Measurements from ENCODE around the gene KLHL36.

The KLHL36 gene

GRCh38 chr16:84647828-84648594 lies at the start of gene KLHL36:
Gene KLHL36, plus strand, starts transcription at chr16:84648511. Its CDS starts 2,357 bp downstream, at chr16:84650868.
- DNase-seq (ENCODE audit: low spot score) = no peak

GRCh38 chr16:84599521-84600202 lies 48.6 kb upstream of the KLHL36 start:
- DNase-seq (ENCODE audit: low spot score) = peak; percentile 72

- DNase-seq (ENCODE audit: low spot score) = peak; percentile 54
Observed at GRCh38 chr16:84600343-84601229, 47.7 kb upstream of the KLHL36 start.

GRCh38 chr16:84603140-84603816 lies 45.0 kb upstream of the KLHL36 start:
- peak; percentile 67 for DNase-seq (ENCODE audit: low spot score)

- DNase-seq (ENCODE audit: low spot score) = no peak
Observed at GRCh38 chr16:84603940-84604339, 44.4 kb upstream of the KLHL36 start.

GRCh38 chr16:84604477-84605013 lies 43.8 kb upstream of the KLHL36 start:
- no peak for DNase-seq (ENCODE audit: low spot score)

- DNase-seq (ENCODE audit: low spot score) = no peak
Observed at GRCh38 chr16:84605339-84605848, 42.9 kb upstream of the KLHL36 start.

- DNase-seq (ENCODE audit: low spot score) = no peak
Observed at GRCh38 chr16:84606081-84606875, 42.0 kb upstream of the KLHL36 start.

GRCh38 chr16:84607061-84607460 lies 41.2 kb upstream of the KLHL36 start:
- DNase-seq (ENCODE audit: low spot score) = no peak

- DNase-seq (ENCODE audit: low spot score) = peak; percentile 65
Observed at GRCh38 chr16:84607694-84608093, 40.6 kb upstream of the KLHL36 start.

GRCh38 chr16:84608282-84608681 lies 40.0 kb upstream of the KLHL36 start:
- no peak for DNase-seq (ENCODE audit: low spot score)

- DNase-seq (ENCODE audit: low spot score) = no peak
Observed at GRCh38 chr16:84609563-84610177, 38.6 kb upstream of the KLHL36 start.

GRCh38 chr16:84610376-84610775 lies 37.9 kb upstream of the KLHL36 start:
- DNase-seq (ENCODE audit: low spot score) = no peak

- no peak for DNase-seq (ENCODE audit: low spot score)
Observed at GRCh38 chr16:84611041-84611440, 37.3 kb upstream of the KLHL36 start.

GRCh38 chr16:84612686-84613085 lies 35.6 kb upstream of the KLHL36 start:
- DNase-seq (ENCODE audit: low spot score) = no peak

- no peak for DNase-seq (ENCODE audit: low spot score)
Observed at GRCh38 chr16:84613408-84614072, 34.8 kb upstream of the KLHL36 start.

- no peak for DNase-seq (ENCODE audit: low spot score)
Observed at GRCh38 chr16:84614073-84614459, 34.2 kb upstream of the KLHL36 start.

GRCh38 chr16:84614623-84614967 lies 33.7 kb upstream of the KLHL36 start:
- no peak for DNase-seq (ENCODE audit: low spot score)

- no peak for DNase-seq (ENCODE audit: low spot score)
Observed at GRCh38 chr16:84614968-84615813, 33.1 kb upstream of the KLHL36 start.

All from pons (tissue), 1 donor.